NCI-H524 (cell line): Measurements from ENCODE around the gene UXS1.
A peak's percentile ranks its signal among the peaks of the same experiment; 100 is the strongest.

Source experiments
- DNase-seq, 2 experiments: peaks; one replicate each; lab custom pipeline; 2025; lab: John Stamatoyannopoulos, UW

Gene UXS1

DNA sequence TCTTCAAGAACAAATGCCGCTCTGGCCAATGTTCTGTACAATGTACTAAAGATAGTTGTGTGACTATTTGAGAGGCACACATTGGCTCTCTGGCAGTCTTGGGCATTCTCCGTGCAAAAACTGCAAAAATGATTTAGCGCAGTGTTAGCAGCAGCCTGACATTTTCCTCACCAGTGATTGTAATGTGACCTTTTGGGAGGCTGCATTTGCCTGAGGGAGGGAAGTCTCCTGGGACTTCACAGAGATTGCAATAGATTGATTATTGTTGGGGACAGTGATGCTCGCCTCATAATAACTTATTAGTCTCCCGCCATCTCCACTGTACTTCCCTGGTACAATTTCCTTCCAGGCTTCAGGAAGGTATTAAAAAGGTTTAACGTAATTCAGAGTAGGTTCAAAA, 149.2 kb downstream of the UXS1 start:
- DNase-seq = no peak

DNA sequence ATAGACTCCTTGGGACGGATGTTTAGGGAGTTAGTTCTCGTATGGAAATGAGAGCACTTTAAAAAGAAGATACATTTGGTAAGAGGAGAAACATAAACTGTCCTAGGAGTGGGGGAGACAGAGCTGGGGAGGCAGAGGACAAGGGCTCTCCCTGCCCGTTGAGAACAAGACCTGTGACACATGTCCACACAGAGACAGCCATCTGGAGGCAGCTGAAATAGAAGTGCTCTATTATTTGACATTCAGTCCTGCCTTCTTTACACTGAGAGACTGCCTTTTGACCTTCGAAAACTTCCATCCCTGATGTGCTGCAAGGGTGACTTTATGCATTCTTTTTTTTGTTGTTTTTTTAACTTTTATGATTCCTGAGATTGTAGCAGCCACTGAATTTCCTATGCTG, 150.1 kb downstream of the UXS1 start:
- peak in 1 of 2 experiments; percentile 32 for DNase-seq
